ENCODE results near the gene GREM1.

- TF ChIP-seq REST (IDR thresholded peaks at IDR 0.05; ENCODE audit: insufficient read depth in 1 of 2, low read depth in 2 of 2, low read length in 2 of 2) (no peak), TAF1 (IDR thresholded peaks at IDR 0.05; ENCODE audit: borderline replicate concordance, insufficient read depth, low read length) (no peak), POLR2AphosphoS5 (IDR thresholded peaks at IDR 0.05; ENCODE audit: low read depth, low read length) (no peak), SIN3A (IDR thresholded peaks at IDR 0.05; ENCODE audit: borderline replicate concordance, insufficient read depth, low read length) (no peak), FOXP2 (optimal IDR thresholded peaks at IDR 0.05; ENCODE audit: borderline replicate concordance, extremely low read depth, extremely low read length, insufficient read depth) (no peak)
Measured at GRCh38 chr15:32733281-32733680, 15.5 kb downstream of the GREM1 start.
